ENCODE results near the gene LRPAP1. TPM values are rescaled to one million over a fixed set of nuclear protein-coding genes. Genes with fewer than 3 reads are reported as not detected.

The LRPAP1 gene
- total RNA-seq, 1 experiment from 2014 or later, result 109 TPM

- no peak overlapping the region for H2AFZ ChIP-seq (ENCODE audit: low read depth, low read length, poor library complexity, severe bottlenecking)
- intact Hi-C loops (cut with micrococcal nuclease), result loop anchor here (1.0 kb wide), 2 partner anchors 61 to 373 kb away; no protein-coding TSS in a partner anchor
- CTCF ChIA-PET, result interaction anchor here (1.2 to 2.3 kb wide), 3 partner anchors 133 to 401 kb away, joined by 4 to 19 read pairs (median 11); no protein-coding TSS in a partner anchor
- RAD21 ChIA-PET (ENCODE audit: low non-redundant PET in 1 of 2, low total read pairs in 2 of 2, uncharacterized antibody in 2 of 2, unreplicated experiment in 2 of 2), result interaction anchor here in 1 of 2 experiments (0.6 kb wide), 1 partner anchor 401 kb away, joined by 3 read pairs; no protein-coding TSS in a partner anchor
- H3K4me2 ChIP-seq (ENCODE audit: low read length), result no peak overlapping the region
- no peak for DNase-seq (ENCODE audit: low read depth, low spot score)
- no peaks in the 10 kb centered on the region for H4K20me1 ChIP-seq (ENCODE audit: insufficient read depth)
- no peaks in the 10 kb centered on the region for H3K9me3 ChIP-seq (ENCODE audit: control insufficient read depth in 1 of 2, insufficient read depth in 1 of 2, low read depth in 1 of 2, low read length in 2 of 2)
- no peak for TF ChIP-seq SP1 (IDR thresholded peaks at IDR 0.05; ENCODE audit: low read depth)
- TF ChIP-seq FOSL1 (IDR thresholded peaks at IDR 0.05; ENCODE audit: low read depth), result no peak
- TF ChIP-seq ELF1 (IDR thresholded peaks at IDR 0.05; ENCODE audit: borderline replicate concordance, low read depth), result no peak
- TF ChIP-seq ZBTB33 (IDR thresholded peaks at IDR 0.05; ENCODE audit: extremely low read depth, insufficient replicate concordance, low read length), result no peak
- no peak for TF ChIP-seq POLR2AphosphoS5 (IDR thresholded peaks at IDR 0.05; ENCODE audit: low read depth, low read length)
- TF ChIP-seq CEBPB (IDR thresholded peaks at IDR 0.05; ENCODE audit: low read depth), result no peak
- TF ChIP-seq CBX3 (IDR thresholded peaks at IDR 0.05; ENCODE audit: low read depth), result no peak
- TF ChIP-seq ZFX (IDR thresholded peaks at IDR 0.05), result no peak
- TF ChIP-seq TCF7L2 (IDR thresholded peaks at IDR 0.05; ENCODE audit: borderline replicate concordance, extremely low read depth, insufficient read depth, insufficient read length), result no peak
- no peak for TF ChIP-seq EGR1 (IDR thresholded peaks at IDR 0.05; ENCODE audit: low read depth)
- no peak for TF ChIP-seq ATF3 (IDR thresholded peaks at IDR 0.05)
- no peak for TF ChIP-seq SRF (IDR thresholded peaks at IDR 0.05; ENCODE audit: low read depth)
- no peak for TF ChIP-seq EZH2phosphoT487 (IDR thresholded peaks at IDR 0.05; ENCODE audit: borderline replicate concordance)
- no peak for TF ChIP-seq ZNF274 (IDR thresholded peaks at IDR 0.05; ENCODE audit: low read depth, low read length)
- ATAC-seq, result no peak
- no peaks in the 10 kb centered on the region for H3K79me2 ChIP-seq (ENCODE audit: insufficient read depth, low read length)
- no peak overlapping the region; the same call in 1 of the 2 replicates for H3K27ac ChIP-seq (ENCODE audit: low read depth, low read length)
- H3K27me3 ChIP-seq (ENCODE audit: insufficient read depth, low read length), result no peaks in the 10 kb centered on the region
- H3K4me3 ChIP-seq (replicated peaks in 1 of 2; ENCODE audit: low read depth in 1 of 2, low read length in 2 of 2), result no peak overlapping the region
- POLR2A ChIA-PET, result no interaction called here
- H3K36me3 ChIP-seq (ENCODE audit: control insufficient read depth in 1 of 2, insufficient read depth in 2 of 2, low read length in 2 of 2), result no peaks in the 10 kb centered on the region
- H3K9me2 ChIP-seq (ENCODE audit: insufficient read depth), result no peaks in the 10 kb centered on the region
- peaks cover 9 to 17% of the 10 kb centered on the region in 2 experiments for H3K4me1 ChIP-seq (ENCODE audit: control insufficient read depth in 1 of 2, insufficient read depth in 2 of 2, low read length in 2 of 2)
- no TSS peak for BruUV-seq (replicated peaks)
- H3K9ac ChIP-seq (ENCODE audit: low read length), result no peak overlapping the region
Measured at GRCh38 chr4:3479358-3480101, 52.7 kb downstream of the LRPAP1 start.

All from HCT116 (cell line).